Stimulated activated naive CD4-positive, alpha-beta T cell (primary cell): ENCODE data around the gene CCDC185.
A peak's percentile ranks its signal among the peaks of the same experiment; 100 is the strongest.

Experiments used
- DNase-seq, 6 experiments: peaks; one replicate each; lab custom pipeline; 2025; lab: John Stamatoyannopoulos, UW

CCDC185 gene

GRCh38 chr1:223393275-223394214 is at the start of gene CCDC185:
Gene CCDC185, plus strand, starts transcription at chr1:223393415. Its CDS starts 61 bp downstream, at chr1:223393476.
- no peak for DNase-seq

- no peak for DNase-seq
Measured at GRCh38 chr1:223343692-223344091, 49.5 kb upstream of the CCDC185 start.

- no peak for DNase-seq
Measured at GRCh38 chr1:223344491-223344890, 48.7 kb upstream of the CCDC185 start.

- DNase-seq: no peak
Measured at GRCh38 chr1:223345720-223346119, 47.5 kb upstream of the CCDC185 start.

GRCh38 chr1:223346311-223346710 is 46.9 kb upstream of the CCDC185 start:
- DNase-seq: no peak

- DNase-seq: no peak
Measured at GRCh38 chr1:223347583-223347982, 45.6 kb upstream of the CCDC185 start.

GRCh38 chr1:223348439-223348838 is 44.8 kb upstream of the CCDC185 start:
- no peak for DNase-seq

GRCh38 chr1:223349241-223349640 is 44.0 kb upstream of the CCDC185 start:
- no peak for DNase-seq

- DNase-seq: no peak
Measured at GRCh38 chr1:223350361-223350908, 42.8 kb upstream of the CCDC185 start.

GRCh38 chr1:223352944-223353343 is 40.3 kb upstream of the CCDC185 start:
- DNase-seq: no peak

GRCh38 chr1:223353939-223354338 is 39.3 kb upstream of the CCDC185 start:
- no peak for DNase-seq

GRCh38 chr1:223355699-223356098 is 37.5 kb upstream of the CCDC185 start:
- no peak for DNase-seq

GRCh38 chr1:223358826-223359225 is 34.4 kb upstream of the CCDC185 start:
- DNase-seq: peak in 1 of 6 experiments; percentile 6

- peak in 5 of 6 experiments; percentile 16 to 43 (median 36) for DNase-seq
Measured at GRCh38 chr1:223363057-223363855, 30.0 kb upstream of the CCDC185 start.

GRCh38 chr1:223363856-223364684 is 29.1 kb upstream of the CCDC185 start, which contains the start of gene SUSD4:
Gene SUSD4, minus strand, starts transcription at chr1:223364176. Its CDS starts 751 bp downstream, at chr1:223363425.
- peak; percentile 73 to 87 (median 77) for DNase-seq

- peak in 4 of 6 experiments; percentile 27 to 34 (median 27) for DNase-seq
Measured at GRCh38 chr1:223364685-223365382, 28.4 kb upstream of the CCDC185 start.

- DNase-seq: no peak
Measured at GRCh38 chr1:223374064-223374610, 19.1 kb upstream of the CCDC185 start.

- DNase-seq: no peak
Measured at GRCh38 chr1:223378754-223379153, 14.5 kb upstream of the CCDC185 start.

- no peak for DNase-seq
Measured at GRCh38 chr1:223386013-223386412, 7.2 kb upstream of the CCDC185 start.

GRCh38 chr1:223390618-223391017 is 2.6 kb upstream of the CCDC185 start:
- DNase-seq: no peak
